Lower lobe of right lung (tissue), 2 donors: ENCODE data around the gene HELB. TPM values are rescaled to one million over a fixed set of nuclear protein-coding genes. Genes with fewer than 3 reads are reported as not detected.

Experiments
- ATAC-seq, 2 donors: fragments of 200-7000 bp; cut with Tn5 transposase; one replicate each; pipeline ENCODE4 v1.9.1; 2020 to 2022; ENCODE audit warnings: mild to moderate bottlenecking in 2 of 2, moderate library complexity in 2 of 2
- DNase-seq: peaks from one replicate; pipeline ENCODE4 v3.0.0-alpha.2; 2020
- H3K27ac ChIP-seq: fragments of 200-600 bp; one replicate; pipeline ENCODE4 v1.8.0; 2022
- H3K27me3 ChIP-seq: fragments of 200-600 bp; one replicate; pipeline ENCODE4 v1.8.0; 2022; ENCODE audit warnings: low read depth
- H3K36me3 ChIP-seq: fragments of 200-600 bp; one replicate; pipeline ENCODE4 v1.8.0; 2022; ENCODE audit warnings: mild to moderate bottlenecking
- H3K4me1 ChIP-seq: fragments of 200-600 bp; one replicate; pipeline ENCODE4 v1.8.0; 2022
- H3K4me3 ChIP-seq: fragments of 200-600 bp; one replicate; pipeline ENCODE4 v1.8.0; 2022; ENCODE audit warnings: mild to moderate bottlenecking
- H3K9me3 ChIP-seq: fragments of 200-600 bp; one replicate; pipeline ENCODE4 v1.8.0; 2022
- CTCF ChIP-seq: fragments of 200-600 bp; IDR thresholded peaks from one replicate; pipeline ENCODE4 v1.8.0; 2022; ENCODE audit warnings: antibody characterized with exemption, mild to moderate bottlenecking
- intact Hi-C: fragments of 100-400 bp; cut with DNase I; formaldehyde crosslinking; loops from one replicate; pipeline ENCODE4 v1.11.0; 2022
- total RNA-seq: library from RNA; stranded (reverse); fragmentation: NEBNext Ultra II Directional; extraction: Animal tissue kit (Norgen Biotek cat#: 25700); gene quantifications from one replicate; pipeline ENCODE4 v1.2.1, GENCODE V29; 2021
- donor health status: DM: no; HTN: yes; CAD: no; lungs with severe emphysema.

Gene HELB
- total RNA-seq, 1 donor from 2014 or later: 6.4 TPM

GRCh38 chr12:66352197-66352596 is 49.9 kb downstream of the HELB start:
- Histone ChIP-seq H3K4me3 (no peak overlapping the region), H3K4me1 (no peaks in the 10 kb centered on the region), H3K27me3 (no peaks in the 10 kb centered on the region), H3K36me3 (no peaks in the 10 kb centered on the region), H3K27ac (no peak overlapping the region), H3K9me3 (no peaks in the 10 kb centered on the region)
- DNase-seq: no peak
- no peak for TF ChIP-seq CTCF
- intact Hi-C loops: no loop called here
- peak in 1 of 2 donors; percentile 39 for ATAC-seq

- intact Hi-C loops: no loop called here
Measured at GRCh38 chr12:66352899-66353298, 50.6 kb downstream of the HELB start.

GRCh38 chr12:66354291-66354690 is 52.0 kb downstream of the HELB start:
- no peak for TF ChIP-seq CTCF
- no peaks in the 10 kb centered on the region for H3K36me3 ChIP-seq
- H3K4me1 ChIP-seq: no peaks in the 10 kb centered on the region
- H3K27me3 ChIP-seq: no peaks in the 10 kb centered on the region
- ATAC-seq: no peak
- DNase-seq: no peak
- H3K4me3 ChIP-seq: no peak overlapping the region
- no peak overlapping the region for H3K27ac ChIP-seq
- intact Hi-C loops: no loop called here
- no peaks in the 10 kb centered on the region for H3K9me3 ChIP-seq

More at GRCh38 chr12:66352899-66353298, 50.6 kb downstream of the HELB start:
- Histone ChIP-seq H3K4me3 (no peak overlapping the region), H3K27me3 (no peaks in the 10 kb centered on the region), H3K27ac (no peak overlapping the region), H3K4me1 (no peaks in the 10 kb centered on the region), H3K9me3 (no peaks in the 10 kb centered on the region), H3K36me3 (no peaks in the 10 kb centered on the region)
- no peak for ATAC-seq
- no peak for TF ChIP-seq CTCF
- no peak for DNase-seq

GRCh38 chr12:66359300-66359699 is 57.0 kb downstream of the HELB start:
- intact Hi-C loops: no loop called here
- Histone ChIP-seq H3K36me3 (no peaks in the 10 kb centered on the region), H3K4me1 (no peaks in the 10 kb centered on the region), H3K27ac (no peak overlapping the region), H3K27me3 (no peaks in the 10 kb centered on the region), H3K4me3 (no peak overlapping the region), H3K9me3 (no peaks in the 10 kb centered on the region)
- no peak for ATAC-seq
- DNase-seq: no peak
- no peak for TF ChIP-seq CTCF

- intact Hi-C loops: no loop called here
- H3K9me3 ChIP-seq: no peaks in the 10 kb centered on the region
- H3K27ac ChIP-seq: no peak overlapping the region
- no peak for DNase-seq
- no peaks in the 10 kb centered on the region for H3K4me1 ChIP-seq
- H3K4me3 ChIP-seq: no peak overlapping the region
- no peak for ATAC-seq
- TF ChIP-seq CTCF: no peak
- no peaks in the 10 kb centered on the region for H3K36me3 ChIP-seq
- H3K27me3 ChIP-seq: no peaks in the 10 kb centered on the region
Measured at GRCh38 chr12:66361703-66362102, 59.4 kb downstream of the HELB start.
